NB4 (cell line): ENCODE data around the gene HRH1.
A peak's percentile ranks its signal among the peaks of the same experiment; 100 is the strongest.

Experiments
- DNase-seq: peaks from one replicate; pipeline ENCODE4 v3.0.0; 2010; ENCODE audit warnings: low read depth
- H3K4me3 ChIP-seq: one replicate; pipeline ENCODE4 v1.5.1; 2011; ENCODE audit warnings: mild to moderate bottlenecking, low read depth, low read length, moderate library complexity
- CTCF ChIP-seq: IDR thresholded peaks from one replicate; pipeline ENCODE4 v1.5.1; 2012; ENCODE audit warnings: low read depth, low read length
- MYC ChIP-seq: IDR thresholded peaks from 2 replicates; pipeline ENCODE4 v1.6.1; 2011; ENCODE audit warnings: low read depth, low read length
- POLR2A ChIP-seq: IDR thresholded peaks from 2 replicates; pipeline ENCODE4 v1.6.1; 2011; ENCODE audit warnings: mild to moderate bottlenecking; ENCODE audit not compliant: insufficient read length; ENCODE audit errors: extremely low read depth
- TF ChIP-seq, protein P1 (sequence below): IDR thresholded peaks from 2 replicates; pipeline ENCODE4 v1.6.1; 2011; ENCODE audit warnings: low read depth, low read length

Gene HRH1

DNA sequence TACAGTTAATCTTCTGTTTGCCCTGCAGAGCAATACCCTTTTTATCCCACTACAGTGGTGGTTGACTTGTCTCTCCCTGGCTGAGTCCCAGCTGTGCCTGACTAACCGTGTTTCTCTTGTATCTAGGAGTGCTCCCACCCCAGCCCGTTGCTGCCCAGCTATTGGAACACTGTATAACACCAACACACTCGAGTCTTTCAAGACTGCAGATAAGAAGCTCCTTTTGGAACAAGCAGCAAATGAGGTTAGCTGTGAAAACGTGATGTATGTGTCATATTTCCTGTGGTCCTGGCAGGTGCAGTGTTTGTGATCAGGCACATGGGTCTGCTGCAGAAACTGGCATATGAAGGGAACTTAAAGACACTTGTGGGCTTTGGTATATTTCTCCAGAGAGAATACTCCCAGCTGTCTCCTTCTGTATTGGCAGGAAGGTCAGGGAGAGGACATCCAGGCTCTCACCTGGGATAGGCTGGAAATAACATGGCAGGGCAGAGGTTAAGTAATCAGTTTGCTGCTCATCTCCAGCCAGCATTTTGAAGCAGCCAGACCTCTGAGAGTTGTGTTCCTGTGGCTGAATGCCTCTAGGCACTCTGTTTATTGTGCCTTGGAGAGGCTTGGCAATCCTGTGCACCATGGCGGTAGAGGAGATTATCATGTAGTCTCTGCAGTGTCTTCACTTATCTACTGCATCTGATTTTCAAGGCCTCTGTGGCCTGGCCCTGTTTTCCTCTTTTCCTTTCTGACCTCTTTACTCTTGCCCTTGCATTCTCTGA lies 152.7 kb downstream of the HRH1 start:
- TF ChIP-seq, protein P1, sequence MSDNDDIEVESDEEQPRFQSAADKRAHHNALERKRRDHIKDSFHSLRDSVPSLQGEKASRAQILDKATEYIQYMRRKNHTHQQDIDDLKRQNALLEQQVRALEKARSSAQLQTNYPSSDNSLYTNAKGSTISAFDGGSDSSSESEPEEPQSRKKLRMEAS = no peak
- TF ChIP-seq MYC (no peak), POLR2A (no peak), CTCF (no peak)
- no peak overlapping the region for H3K4me3 ChIP-seq
- peak; percentile 29 for DNase-seq

DNA sequence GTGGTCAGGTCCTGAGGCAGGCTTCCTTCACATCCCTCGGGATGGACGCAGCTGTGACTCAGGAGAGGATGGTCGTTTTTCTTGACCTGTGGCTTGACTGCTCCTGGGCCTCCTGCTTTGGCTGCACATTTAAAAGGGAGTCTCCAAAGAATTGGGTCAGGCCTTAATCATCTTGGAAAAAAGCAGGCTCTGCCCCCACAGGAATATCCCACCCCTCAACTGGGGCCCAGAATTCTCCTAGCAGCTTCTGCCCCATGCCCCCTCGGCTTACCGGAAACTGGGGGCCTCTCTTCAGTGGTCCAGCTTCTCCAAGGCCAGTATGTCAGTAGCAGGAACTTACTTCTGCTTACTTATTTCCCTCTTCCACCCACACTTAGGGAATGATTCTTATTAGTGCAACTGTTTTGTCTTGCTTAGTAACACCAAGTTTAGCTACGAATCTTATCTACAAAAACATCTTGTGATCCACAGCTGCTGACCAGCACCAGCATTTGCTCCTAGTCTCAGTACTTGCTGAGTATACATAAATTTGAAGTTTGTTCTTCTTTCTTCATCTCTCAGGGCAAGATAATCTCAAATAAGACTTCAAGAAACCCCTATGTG lies 153.6 kb downstream of the HRH1 start:
- DNase-seq = no peak
- TF ChIP-seq CTCF = no peak
- TF ChIP-seq, protein P1 = no peak
- TF ChIP-seq POLR2A = no peak
- TF ChIP-seq MYC = no peak
- no peak overlapping the region for H3K4me3 ChIP-seq

DNA sequence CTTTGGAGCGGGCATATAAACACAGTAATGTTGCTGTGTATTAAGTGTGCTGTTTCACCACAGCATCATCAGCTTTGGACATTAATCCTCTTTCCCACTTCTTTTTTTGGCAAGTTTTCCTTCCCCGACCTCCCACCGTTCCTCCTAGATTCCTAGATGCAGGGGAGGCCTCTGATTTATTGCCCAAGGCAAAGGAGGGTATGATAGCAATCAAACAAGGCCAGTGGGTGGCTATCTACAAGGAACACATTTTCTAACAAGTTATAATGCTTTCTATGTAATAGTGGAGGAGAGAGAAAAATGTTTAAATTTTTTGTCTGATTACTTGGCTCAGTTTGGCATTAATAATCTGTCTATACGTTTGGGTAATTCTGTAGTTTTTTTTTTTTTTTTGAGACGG lies 156.0 kb downstream of the HRH1 start:
- TF ChIP-seq, protein P1 = no peak
- TF ChIP-seq POLR2A (no peak), MYC (no peak)
- DNase-seq = no peak
- no peak overlapping the region for H3K4me3 ChIP-seq

DNA sequence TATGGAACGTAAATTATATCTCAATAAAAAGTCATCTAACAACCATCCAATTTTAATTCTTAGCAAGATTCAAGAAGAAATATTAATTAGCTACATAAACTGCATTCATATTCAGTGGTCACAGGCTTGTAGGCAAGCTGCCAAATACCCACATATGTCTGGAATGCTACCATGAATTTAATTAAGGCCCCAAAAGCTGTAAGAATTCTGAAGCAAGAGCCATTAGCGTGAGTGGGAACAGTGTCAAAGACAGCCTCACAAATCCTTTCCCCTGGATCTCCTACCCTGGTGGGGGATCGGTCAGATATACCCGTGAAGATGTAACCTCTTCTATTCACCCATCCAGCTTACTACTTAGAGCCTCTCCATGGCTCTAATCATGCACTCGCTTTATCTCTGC lies 157.9 kb downstream of the HRH1 start:
- DNase-seq = no peak
- TF ChIP-seq CTCF (no peak), POLR2A (no peak), MYC (no peak)
- TF ChIP-seq, protein P1 = no peak
- no peak overlapping the region for H3K4me3 ChIP-seq
